RWPE1 (cell line): ENCODE results near the gene TSPAN9.

Experiments
- CTCF ChIA-PET: fragments of 350-600 bp; sonication (Branson Sonifier 250); formaldehyde crosslinking; extraction: SDS; loops from one replicate; lab custom pipeline; 2021; lab: Yijun Ruan, JAX
- POLR2A ChIA-PET: fragments of 400-600 bp; formaldehyde crosslinking; extraction: SDS; loops from one replicate; lab custom pipeline; 2020; ENCODE audit warnings: antibody characterized with exemption; ENCODE audit not compliant: low non-redundant PET; lab: Yijun Ruan, JAX
- DNase-seq: peaks from one replicate; pipeline ENCODE4 v3.0.0; 2012; ENCODE audit warnings: low spot score
- H3K27ac ChIP-seq: fragments of 450-650 bp; 2 replicates; pipeline ENCODE4 v1.5.1; 2017
- CTCF ChIP-seq: fragments of 450-650 bp; conservative IDR thresholded peaks from 2 replicates; pipeline ENCODE4 v1.5.1; 2017; ENCODE audit warnings: low read depth, mild to moderate bottlenecking

TSPAN9 gene

GRCh38 chr12:3135522-3136461 lies 58.6 kb downstream of the TSPAN9 start:
- no peak overlapping the region for H3K27ac ChIP-seq
- ChIA-PET POLR2A (no interaction called here), CTCF (interaction anchor here (0.5 to 5.6 kb wide), 5 partner anchors 64 to 1141 kb away, joined by 3 to 99 read pairs (median 3); no protein-coding TSS in a partner anchor)
- TF ChIP-seq CTCF = peak; percentile 55
- peak; percentile 78 for DNase-seq

DNA sequence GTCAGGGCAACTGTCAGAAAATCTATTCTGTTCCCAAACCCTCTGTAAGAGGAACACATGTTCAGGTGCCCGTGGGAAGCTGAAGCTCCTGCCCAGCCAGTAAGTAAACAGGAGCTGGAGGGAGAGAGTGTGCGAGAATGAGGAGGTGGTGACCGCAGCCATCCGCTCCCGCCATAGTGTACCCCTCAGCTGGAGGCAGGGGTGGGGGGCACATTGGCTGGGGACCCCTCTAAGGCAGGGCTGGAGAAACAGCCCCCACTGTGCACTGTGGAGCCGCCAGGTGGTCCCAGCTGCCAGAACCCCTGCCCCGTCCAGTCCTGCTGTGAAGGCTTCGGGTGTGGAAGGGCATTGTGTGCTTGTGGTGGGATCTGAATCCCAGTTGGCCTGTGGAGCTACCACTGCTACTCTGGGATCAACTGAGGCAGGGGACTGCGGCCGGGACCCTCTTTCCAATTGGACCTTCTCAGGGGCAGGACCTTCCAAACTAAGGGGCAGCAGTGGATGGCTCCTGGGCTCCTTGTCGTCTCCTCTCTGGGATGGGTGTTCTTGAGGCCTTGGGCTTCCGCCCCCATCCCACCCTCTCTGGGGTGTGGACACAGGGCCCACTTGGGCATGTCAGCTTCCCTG lies 59.6 kb downstream of the TSPAN9 start:
- TF ChIP-seq CTCF = no peak
- DNase-seq = no peak
- CTCF ChIA-PET = interaction anchor here (0.6 to 5.6 kb wide), 7 partner anchors 14 to 629 kb away, joined by 3 to 99 read pairs (median 3); no protein-coding TSS in a partner anchor
- no peak overlapping the region for H3K27ac ChIP-seq
- POLR2A ChIA-PET = no interaction called here

- no peak for DNase-seq
- ChIA-PET CTCF (interaction anchor here (0.6 to 5.6 kb wide), 5 partner anchors 15 to 628 kb away, joined by 3 to 99 read pairs (median 4); no protein-coding TSS in a partner anchor), POLR2A (no interaction called here)
- no peak for TF ChIP-seq CTCF
- no peak overlapping the region for H3K27ac ChIP-seq
Measured at GRCh38 chr12:3137268-3137781, 60.1 kb downstream of the TSPAN9 start.

GRCh38 chr12:3137814-3138445 lies 60.8 kb downstream of the TSPAN9 start:
- POLR2A ChIA-PET = no interaction called here
- H3K27ac ChIP-seq = no peak overlapping the region
- no peak for DNase-seq
- CTCF ChIA-PET = interaction anchor here (1.4 to 5.6 kb wide), 2 partner anchors 65 to 137 kb away, joined by 4 to 99 read pairs; no protein-coding TSS in a partner anchor
- no peak for TF ChIP-seq CTCF

DNA sequence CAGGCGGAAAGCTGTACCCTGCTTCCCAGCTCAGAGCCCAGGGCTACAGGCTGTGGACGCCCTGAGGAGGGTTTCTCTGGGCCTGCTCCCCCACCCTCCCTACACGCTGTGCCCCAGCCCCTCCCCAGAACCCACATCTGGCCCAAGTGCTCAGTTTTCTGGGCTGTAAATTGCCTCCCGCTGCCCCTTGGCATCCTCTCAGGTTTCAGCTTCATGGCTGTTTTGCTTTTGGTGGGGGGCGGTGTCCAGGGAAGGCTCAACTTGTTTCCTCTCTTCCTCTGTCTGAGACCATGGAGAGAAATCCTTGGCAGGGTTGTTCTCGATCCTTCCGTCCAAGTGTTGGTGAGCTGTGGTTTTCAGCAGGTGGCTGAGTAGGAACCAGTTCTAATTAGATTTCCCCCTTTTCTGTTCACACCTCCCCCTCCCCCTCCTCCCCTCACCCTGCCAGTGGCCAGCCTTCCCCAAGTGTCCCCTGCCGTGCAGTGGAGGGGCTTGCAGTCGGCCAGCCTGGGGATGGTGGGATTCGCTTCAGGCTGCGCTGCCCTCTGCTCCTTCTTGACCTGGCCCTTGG lies 61.8 kb downstream of the TSPAN9 start:
- ChIA-PET POLR2A (no interaction called here), CTCF (interaction anchor here (1.6 to 5.6 kb wide), 2 partner anchors 136 kb away, joined by 6 to 99 read pairs; no protein-coding TSS in a partner anchor)
- no peak for DNase-seq
- no peak overlapping the region for H3K27ac ChIP-seq
- TF ChIP-seq CTCF = no peak
